ENCODE data around the gene NT5C3A. TPM values are rescaled to one million over a fixed set of nuclear protein-coding genes. Genes with fewer than 3 reads are reported as not detected.

Gene NT5C3A
- total RNA-seq, 2 donors from 2014 or later = 14.5 to 22.2 TPM

DNA sequence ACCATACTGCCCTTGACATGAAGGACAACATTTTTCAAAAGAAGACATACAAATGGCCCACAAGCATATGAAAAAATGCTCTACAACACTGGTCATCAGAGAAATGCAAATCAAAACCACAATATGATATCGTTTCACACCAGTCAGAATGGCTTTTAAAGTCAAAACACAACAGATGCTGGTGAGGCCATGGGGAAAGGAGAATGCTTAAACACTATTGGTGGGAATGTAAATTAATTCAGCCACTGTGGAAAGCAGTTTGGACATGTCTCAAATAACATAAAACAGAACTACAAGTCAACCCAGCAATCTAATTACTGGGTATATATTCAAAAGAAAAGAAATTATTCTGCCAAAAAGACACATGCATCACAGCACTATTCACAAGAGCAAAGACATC, 4.2 kb upstream of the NT5C3A start:
- ATAC-seq (ENCODE audit: insufficient number of reproducible peaks, low FRiP score, low read depth) = no peak
- TF ChIP-seq, protein P1, sequence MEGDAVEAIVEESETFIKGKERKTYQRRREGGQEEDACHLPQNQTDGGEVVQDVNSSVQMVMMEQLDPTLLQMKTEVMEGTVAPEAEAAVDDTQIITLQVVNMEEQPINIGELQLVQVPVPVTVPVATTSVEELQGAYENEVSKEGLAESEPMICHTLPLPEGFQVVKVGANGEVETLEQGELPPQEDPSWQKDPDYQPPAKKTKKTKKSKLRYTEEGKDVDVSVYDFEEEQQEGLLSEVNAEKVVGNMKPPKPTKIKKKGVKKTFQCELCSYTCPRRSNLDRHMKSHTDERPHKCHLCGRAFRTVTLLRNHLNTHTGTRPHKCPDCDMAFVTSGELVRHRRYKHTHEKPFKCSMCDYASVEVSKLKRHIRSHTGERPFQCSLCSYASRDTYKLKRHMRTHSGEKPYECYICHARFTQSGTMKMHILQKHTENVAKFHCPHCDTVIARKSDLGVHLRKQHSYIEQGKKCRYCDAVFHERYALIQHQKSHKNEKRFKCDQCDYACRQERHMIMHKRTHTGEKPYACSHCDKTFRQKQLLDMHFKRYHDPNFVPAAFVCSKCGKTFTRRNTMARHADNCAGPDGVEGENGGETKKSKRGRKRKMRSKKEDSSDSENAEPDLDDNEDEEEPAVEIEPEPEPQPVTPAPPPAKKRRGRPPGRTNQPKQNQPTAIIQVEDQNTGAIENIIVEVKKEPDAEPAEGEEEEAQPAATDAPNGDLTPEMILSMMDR (IDR thresholded peaks at IDR 0.05) = no peak
- H3K4me3 ChIP-seq = no peak overlapping the region
- H3K27ac ChIP-seq = no peak overlapping the region
- DNase-seq (ENCODE audit: low spot score) = no peak
- H3K36me3 ChIP-seq = no peaks in the 10 kb centered on the region
- no peaks in the 10 kb centered on the region for H3K27me3 ChIP-seq (replicated peaks; ENCODE audit: insufficient read depth)
- peaks cover 3 to 7% of the 10 kb centered on the region in 2 donors for H3K4me1 ChIP-seq (ENCODE audit: control insufficient read depth in 1 of 2, low read depth in 2 of 2)
- H3K9me3 ChIP-seq = peaks cover 6% of the 10 kb centered on the region

DNA sequence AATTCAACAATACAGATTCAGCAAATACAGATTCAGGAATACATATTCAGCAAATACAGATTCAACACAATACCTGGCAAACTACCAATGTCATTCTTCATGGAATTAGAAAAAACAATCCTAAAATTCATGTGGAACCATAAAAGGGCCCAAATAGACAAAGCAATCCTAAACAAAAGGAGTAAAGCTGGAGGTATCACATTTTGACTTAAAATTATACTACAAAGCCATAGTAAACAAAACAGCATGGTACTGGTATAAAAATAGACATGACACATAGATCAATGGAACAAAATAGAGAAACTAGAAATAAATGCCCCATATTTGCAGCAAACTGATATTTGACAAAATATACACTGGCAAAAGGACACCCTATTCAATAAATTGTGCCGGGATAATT, 3.4 kb upstream of the NT5C3A start:
- Histone ChIP-seq H3K27me3 (replicated peaks; ENCODE audit: insufficient read depth) (no peaks in the 10 kb centered on the region), H3K9me3 (peaks cover 6% of the 10 kb centered on the region), H3K4me1 (ENCODE audit: control insufficient read depth in 1 of 2, low read depth in 2 of 2) (peaks cover 9 to 15% of the 10 kb centered on the region in 2 donors), H3K27ac (no peak overlapping the region), H3K36me3 (no peaks in the 10 kb centered on the region), H3K4me3 (no peak overlapping the region)
- TF ChIP-seq, protein P1 (IDR thresholded peaks at IDR 0.05) = no peak
- DNase-seq (ENCODE audit: low spot score) = no peak
- ATAC-seq (ENCODE audit: insufficient number of reproducible peaks, low FRiP score, low read depth) = no peak

DNA sequence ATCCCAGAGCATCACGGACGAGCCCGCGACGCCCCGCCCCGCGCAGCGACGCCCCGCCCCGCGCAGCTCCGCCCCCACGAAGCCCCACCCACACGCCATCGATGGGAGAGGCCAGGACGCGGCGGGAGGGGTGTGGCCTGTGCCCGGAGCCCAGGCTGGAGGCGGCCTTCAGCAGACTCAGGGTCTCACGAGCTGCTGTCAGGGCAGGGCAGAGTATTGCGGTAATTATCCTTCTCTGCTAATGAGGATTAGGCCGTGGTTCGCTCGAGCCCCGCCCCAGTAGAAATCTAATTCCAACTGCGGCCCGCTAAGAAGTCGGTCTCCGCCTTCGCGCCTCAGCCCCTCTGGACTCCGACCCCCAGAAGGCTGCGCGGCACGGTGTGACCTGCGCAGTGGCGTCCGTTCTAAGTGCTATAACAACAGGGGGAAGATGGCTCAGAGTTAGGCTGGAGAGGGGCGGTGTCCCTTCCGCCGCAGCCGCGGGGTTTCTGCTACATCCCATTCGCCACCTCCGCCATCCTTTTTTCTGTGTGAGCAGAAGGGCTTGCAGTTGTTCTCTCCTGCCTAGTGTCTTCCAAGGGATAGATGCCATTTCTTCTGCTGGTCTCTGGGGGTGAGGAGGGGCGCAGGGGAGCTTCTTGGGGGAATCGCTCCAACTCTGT, 337 bp upstream of the NT5C3A start:
- Histone ChIP-seq H3K4me1 (ENCODE audit: control insufficient read depth in 1 of 2, low read depth in 2 of 2) (peaks cover 10 to 22% of the 10 kb centered on the region in 2 donors), H3K36me3 (no peaks in the 10 kb centered on the region), H3K4me3 (peak overlapping the region; percentile 72), H3K9me3 (peaks cover 6% of the 10 kb centered on the region), H3K27ac (peak overlapping the region; percentile 78 to 85), H3K27me3 (replicated peaks; ENCODE audit: insufficient read depth) (no peaks in the 10 kb centered on the region)
- ATAC-seq (ENCODE audit: insufficient number of reproducible peaks, low FRiP score, low read depth) (peak; percentile 99), DNase-seq (ENCODE audit: low spot score) (peak; percentile 69)
- TF ChIP-seq, protein P1 (IDR thresholded peaks at IDR 0.05) = no peak

DNA sequence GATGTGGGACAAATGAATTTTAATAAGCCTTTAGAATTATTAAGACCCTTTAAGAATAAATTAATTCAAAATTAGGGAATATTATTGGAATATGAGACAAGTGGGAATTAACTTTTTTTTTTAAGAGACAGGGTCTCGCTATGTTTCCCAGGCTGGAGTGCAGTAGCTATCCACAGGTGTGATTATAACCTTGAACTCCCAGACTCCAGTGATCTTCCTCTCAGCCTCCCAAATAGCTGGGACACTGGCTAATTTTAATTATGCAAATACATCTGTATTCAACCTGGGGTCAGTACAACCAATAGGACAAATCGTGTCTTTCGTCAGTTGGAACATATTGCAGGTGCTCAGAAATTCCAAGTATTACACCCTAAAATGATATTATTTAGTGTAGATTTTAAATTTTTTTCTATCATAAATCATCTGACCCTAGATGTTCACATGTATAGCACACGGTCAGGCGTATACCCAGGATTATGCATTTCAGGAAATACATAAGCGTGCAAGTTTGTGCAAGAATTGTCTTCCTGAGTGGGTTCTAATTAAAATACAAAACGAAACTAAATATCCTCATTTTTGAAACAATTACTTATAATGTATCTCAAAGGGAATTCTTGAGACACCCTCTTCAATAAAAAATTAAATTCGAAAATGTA, 1.2 kb downstream of the NT5C3A start:
- no peaks in the 10 kb centered on the region for H3K27me3 ChIP-seq (replicated peaks; ENCODE audit: insufficient read depth)
- DNase-seq (ENCODE audit: low spot score) (no peak), ATAC-seq (ENCODE audit: insufficient number of reproducible peaks, low FRiP score, low read depth) (no peak)
- peaks cover 6% of the 10 kb centered on the region for H3K9me3 ChIP-seq
- H3K36me3 ChIP-seq = no peaks in the 10 kb centered on the region
- H3K4me1 ChIP-seq (ENCODE audit: control insufficient read depth in 1 of 2, low read depth in 2 of 2) = peaks cover 10 to 22% of the 10 kb centered on the region in 2 donors
- H3K4me3 ChIP-seq = peak overlapping the region; percentile 72
- TF ChIP-seq, protein P1 (IDR thresholded peaks at IDR 0.05) = no peak
- peak overlapping the region in 1 of 2 donors; percentile 78 for H3K27ac ChIP-seq

DNA sequence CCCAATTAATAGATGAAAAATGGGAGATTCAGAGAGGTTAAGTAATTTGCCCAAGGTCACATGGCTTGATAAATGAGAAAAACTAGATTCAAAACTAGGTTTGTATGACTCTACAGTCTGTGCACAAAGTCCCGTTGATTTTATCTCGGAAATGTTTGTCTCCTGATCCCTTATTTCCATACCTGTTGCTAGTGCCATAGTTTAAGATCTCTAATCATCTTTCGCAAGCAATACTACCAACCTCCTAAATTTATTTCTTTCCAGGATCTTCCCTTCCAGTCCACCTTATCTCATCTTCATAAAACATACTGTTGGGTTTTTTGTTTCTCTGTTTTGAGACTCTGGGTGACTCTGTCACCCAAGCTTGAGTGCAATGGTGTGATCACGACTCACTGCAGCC, 2.9 kb downstream of the NT5C3A start:
- TF ChIP-seq, protein P1 (IDR thresholded peaks at IDR 0.05) = no peak
- H3K4me3 ChIP-seq = no peak overlapping the region
- H3K27me3 ChIP-seq (replicated peaks; ENCODE audit: insufficient read depth) = no peaks in the 10 kb centered on the region
- no peaks in the 10 kb centered on the region for H3K36me3 ChIP-seq
- no peak for ATAC-seq (ENCODE audit: insufficient number of reproducible peaks, low FRiP score, low read depth)
- no peaks in the 10 kb centered on the region for H3K9me3 ChIP-seq
- no peak for DNase-seq (ENCODE audit: low spot score)
- H3K4me1 ChIP-seq (ENCODE audit: control insufficient read depth in 1 of 2, low read depth in 2 of 2) = peaks cover 10 to 26% of the 10 kb centered on the region in 2 donors
- no peak overlapping the region for H3K27ac ChIP-seq

Measured in thoracic aorta (tissue), 2 donors.